ENCODE results near the gene FAHD1.

Gene FAHD1

DNA sequence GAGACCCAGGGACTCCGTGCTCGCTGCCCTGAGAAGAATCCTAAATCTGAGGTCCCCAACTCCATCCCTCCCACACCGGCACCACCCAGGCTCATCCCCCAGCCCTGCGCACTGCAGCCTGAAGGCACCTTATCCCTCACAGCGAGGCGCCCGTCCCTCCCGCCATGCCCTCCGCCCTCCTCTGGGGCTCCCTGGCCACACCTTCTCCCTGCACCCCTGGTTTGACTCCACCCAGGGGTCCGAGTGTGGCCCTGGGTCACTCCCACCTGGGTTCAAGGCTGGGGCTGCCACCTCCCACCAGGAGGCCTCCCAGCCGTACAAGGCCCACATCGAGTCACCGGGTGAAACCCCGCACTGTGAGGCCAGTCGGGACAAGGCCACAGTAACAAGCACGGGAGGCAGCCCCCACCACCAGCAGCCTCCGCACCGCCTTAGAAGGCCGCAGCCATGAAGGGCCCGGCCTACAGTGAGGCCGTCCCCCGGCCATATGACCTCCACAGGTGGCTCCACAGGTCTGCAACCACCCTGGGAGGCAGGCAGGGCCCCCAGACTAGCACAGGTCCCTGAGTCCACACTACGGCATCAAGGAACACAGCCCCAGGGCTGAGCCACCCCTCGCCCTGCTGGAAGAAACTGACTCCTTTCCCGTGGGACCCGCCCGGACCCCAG, 8.7 kb upstream of the FAHD1 start:
- DNase-seq, result no peak

DNA sequence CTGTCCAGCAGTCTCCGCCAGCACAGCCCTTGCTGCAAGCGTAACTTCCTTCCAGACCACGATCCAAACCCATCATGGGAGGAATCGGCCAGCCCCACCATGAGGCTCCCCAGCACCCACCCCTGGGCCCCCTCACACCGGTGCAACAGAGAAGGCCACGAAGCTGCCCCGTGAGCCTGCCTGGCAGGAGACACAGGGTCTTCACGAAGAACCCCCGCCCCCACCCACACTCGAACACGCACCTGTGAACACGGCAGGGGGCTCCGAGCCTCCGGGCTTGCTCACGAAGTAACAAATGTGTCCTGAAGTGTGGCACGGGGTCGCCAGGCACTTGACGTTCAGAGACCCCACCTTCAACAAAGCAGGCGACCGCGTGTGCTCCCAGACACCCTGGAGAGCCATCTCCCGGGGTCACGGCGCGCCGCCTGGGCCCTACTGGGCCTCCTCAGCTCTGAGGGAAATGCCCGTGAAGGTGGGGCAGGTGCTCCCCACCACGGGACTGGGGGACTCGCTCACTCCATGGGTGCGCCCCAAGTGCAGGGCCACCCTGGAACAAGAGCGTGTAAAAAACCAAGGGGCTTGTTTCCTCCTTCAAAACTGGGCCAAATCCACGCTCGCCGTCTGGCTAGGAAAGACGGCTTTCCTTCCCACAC, 8.0 kb upstream of the FAHD1 start:
- DNase-seq, result no peak

DNA sequence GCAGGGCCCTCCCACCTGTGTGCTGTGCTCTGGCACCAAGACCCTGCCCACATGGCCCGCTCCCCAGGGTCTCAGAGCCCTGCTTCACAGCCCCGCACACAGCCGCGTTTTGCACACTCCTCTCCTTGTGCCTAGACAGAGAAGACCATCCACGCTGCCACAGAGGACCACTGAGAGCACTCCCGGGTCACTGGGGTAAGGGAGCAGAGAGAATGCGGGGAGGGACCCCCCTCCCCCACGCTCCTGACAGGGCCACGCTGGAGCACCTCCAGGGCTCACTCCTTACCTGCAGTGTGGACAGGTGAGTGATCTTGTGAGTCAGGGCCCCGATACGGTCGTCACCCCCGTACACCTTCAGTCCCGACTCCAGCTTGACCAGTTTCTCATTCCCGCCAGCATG, 7.4 kb upstream of the FAHD1 start:
- no peak for DNase-seq

DNA sequence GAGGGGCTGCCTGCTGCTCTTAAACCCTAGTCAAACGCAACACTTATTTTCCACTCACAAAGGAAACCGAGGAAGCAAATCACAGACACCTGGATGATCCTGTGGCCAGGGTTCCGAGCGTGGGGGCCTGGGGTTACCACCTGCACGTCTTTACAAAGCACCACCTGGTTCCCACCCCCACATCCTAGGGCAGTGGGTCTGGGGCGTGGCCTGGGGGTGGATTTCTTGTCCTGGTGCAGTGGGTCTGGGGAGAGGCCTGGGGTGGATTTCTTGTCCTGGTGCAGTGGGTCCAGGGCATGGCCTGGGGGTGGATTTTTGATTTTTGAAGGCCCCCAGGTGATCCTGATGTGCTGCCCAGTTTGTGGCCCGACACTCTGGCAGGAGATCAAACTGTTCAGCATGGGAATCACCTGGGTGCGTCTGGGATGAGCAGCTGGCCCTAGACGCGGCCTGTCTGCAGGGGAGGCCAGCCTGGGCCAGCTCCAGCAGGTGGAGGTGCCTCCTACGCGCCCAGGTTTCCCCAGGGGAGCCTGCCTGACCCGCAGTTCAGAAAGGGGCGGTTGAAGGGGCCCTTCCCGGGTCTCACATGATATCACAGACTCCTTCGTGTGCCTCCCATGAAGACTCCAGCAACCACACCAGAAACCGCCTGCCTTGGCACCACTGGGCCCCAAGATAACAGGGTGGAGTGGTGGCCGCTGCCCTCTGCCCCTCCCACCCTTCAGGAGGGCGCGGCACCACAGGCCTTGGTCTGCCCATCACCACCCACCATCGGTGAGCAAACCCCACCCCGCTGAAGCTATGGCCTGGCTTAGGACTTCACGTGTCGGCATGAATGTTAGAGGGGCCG, 6.7 kb upstream of the FAHD1 start:
- no peak for DNase-seq

DNA sequence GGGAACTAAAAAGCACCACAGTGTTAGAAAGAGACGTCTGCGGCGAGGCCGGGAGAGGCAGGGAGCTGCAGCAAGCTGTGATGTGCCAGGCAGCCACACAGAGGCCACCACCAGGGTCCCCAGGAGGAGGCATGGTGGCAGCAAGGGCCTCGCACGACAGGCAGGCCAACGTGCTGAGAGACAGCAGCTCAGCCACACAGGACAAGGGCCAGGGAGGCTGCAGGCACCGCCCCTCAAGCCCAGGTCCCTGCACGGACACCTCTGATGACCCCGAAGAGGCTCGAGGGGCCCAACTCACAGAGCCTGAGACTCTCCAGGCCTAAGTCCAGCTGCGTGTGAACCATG, 6.1 kb upstream of the FAHD1 start:
- DNase-seq, result no peak

DNA sequence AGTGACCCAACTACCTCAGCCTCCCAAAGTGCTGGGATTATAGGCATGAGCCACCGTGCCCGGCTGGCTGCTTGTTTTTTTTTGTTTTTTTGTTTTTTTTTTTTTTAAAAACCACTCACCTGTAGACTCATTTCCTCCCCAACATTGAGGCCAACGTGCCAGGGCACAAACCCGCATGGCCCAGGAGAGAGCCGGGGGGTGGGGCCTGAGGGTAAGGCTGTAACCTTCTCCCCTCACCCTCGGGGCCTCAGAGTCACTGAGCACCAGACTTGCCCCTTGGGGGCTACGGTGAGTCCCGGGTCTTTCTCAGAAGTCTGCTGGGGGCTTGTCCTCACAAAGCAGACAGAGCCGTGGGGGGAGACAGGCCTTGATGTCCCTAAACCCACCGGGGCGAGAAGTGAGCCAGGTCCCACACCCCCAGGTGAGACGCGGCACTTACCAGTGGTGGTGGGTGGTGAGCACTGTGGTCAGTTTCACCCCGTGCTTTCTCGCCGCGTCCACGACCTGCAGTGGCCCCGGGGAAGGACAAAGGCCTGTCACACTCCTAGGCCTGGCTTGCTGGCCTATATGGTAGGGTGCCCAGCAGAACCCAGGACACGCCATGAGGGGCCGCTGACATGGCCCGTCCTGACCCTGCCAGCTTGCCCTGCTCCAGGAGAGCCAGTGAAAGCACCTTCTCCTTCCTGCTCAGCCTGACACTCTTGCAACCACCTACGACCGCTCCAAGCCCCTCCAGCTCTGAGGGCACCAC, 5.0 kb upstream of the FAHD1 start:
- no peak for DNase-seq

DNA sequence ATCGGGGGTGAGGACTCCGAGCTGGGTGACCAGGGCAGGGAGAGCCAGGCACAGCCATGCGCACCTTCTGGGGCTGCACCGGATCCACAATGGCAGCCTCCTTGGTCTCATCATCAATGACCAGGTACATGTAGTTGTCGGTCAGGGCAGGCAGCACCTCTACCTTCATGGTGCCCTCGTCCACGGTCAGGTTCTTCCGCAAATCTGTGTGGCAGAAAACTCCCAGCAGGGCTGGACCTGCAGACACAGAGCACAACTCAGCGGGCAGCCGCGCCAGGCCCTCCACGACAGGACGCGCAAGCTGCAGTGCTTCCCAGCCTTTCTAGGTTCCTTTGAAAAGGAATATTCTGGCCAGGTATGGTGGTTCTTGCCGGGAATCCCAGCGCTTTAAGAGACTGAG, 4.2 kb upstream of the FAHD1 start:
- DNase-seq, result no peak

DNA sequence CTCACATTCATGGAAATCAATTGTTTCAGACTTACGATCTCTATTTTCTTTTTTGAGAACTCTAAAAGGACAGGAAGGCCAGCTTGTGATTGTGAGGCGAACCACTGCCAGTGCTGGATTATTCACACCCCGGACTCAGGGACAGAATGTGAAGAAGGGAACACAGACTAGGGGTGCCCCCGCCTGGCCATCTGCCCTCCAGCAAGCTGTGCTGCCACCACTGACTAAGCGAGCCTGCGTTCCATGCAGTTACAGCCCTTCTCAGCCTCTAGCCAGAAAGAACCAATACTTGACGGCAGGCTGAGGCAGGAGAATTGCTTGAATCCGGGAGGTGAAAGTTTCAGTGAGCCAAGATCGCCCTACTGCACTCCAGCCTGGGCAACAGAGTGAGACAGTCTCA, 3.2 kb upstream of the FAHD1 start:
- no peak for DNase-seq

DNA sequence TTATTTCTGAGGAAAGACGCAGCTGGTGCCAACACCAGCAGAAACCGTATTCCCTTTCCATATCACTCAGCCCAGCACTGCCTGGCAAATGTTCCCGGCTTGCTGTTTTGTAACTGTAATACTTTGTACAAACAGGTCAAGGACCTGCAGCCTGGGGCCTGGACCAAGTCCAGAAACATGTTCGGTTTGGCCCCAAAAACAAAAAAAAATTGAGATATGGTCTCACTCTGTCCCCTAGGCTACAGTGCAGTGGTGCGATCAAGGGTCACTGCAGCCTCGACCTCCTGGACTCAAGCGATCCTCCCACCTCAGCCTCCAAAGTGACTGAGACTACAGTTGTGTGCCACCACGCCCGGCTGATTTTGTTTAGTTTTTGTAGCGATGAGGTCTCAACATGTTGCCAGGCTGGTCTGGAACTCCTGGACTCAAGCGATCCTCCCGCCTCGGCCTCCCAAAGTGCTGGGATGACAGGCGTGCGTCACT, 1.6 kb upstream of the FAHD1 start:
- no peak for DNase-seq

DNA sequence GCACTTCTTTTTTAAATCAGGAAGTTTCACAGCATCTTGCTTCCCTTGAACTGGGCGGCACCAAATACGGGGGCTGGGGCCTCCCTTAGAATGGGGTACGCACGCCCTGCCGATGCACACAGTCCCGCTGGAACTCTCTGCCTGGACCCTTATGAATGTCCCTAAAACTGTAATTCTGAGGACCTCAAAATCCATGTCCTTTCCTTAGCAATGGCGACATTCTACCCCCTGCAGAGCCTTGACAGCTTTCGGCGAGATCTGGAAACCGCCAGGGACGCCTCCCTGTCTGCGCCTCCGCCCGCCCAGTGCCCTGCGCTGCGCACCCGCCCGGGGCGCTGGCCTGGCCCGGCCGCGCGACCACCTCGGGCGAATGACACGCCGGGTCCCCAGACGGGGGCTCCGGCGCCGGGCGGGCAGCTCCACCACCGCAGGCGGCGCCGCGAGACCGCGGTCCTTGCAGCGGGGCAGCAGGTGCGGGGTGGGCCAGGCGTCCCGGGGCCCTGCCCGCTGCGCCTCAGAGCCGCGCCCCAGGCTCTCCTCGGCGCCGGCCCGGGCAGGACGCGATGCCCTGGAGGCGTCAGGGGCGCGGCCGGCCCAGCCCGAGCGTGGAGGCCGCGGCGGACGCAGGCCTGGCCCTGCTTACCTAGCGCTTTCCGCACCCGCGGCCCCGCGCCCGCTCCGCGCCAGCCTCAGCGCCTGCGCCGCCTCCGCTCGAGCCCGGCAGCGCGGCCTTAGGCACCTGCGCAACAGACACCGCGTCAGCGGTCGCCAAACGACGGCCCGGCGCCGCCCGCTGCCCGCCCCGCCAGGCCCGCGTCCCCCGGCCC, 929 bp upstream of the FAHD1 start:
- DNase-seq, result no peak

DNA sequence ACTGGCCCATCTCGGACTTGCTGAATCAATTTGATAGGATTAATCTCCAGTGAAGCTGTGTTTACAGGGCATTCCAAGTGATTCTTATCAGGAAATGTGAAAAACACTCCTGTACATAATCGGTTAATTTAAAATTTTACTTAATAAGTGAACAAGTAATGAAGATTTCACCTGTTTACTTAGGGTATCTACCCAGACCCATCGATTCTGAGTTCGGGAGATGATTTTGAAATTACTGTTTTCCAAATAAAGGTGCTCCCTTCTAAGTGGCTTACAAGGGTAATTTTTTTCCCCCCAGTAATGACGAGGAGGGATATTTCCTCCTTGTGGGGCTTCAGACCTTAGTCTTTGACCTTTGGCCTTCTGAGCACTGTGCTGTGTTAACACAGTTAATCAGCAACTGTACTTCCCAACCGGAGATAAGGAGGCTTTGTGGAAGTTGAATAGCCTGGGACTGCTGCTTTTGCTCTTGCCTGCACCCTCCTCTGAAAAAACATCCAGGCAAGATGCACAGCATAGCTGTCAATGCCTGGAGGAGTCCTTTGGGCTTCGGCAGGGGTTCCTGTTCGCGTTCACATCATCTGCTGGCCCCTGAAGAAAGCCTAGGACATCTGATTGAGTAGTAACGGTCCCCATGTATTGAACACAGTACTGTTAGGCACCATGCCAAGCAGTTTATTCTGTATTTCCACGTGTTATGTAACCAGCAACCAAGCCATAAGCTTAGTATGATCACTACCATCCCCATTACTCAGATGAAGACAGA, 1.8 kb downstream of the FAHD1 start:
- no peak for DNase-seq

DNA sequence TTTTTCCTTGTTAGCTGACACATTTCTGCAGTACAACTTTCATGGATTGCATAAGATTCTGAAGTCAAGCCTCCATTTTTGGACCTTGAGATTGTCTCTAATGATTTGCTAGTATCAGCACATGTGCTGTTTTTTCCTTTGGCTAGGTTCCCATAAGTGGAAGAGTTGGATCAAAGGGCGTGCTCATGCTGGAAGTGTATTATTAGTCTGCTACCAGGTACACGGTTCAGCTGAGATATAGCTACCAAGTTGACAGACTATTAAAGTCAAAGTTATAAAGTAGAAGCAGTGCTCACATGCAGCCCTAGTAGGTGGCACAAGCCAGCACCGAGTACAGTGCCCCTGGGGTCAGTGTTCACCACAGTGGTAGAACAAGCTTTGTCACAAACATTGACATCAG, 3.2 kb downstream of the FAHD1 start:
- no peak for DNase-seq

DNA sequence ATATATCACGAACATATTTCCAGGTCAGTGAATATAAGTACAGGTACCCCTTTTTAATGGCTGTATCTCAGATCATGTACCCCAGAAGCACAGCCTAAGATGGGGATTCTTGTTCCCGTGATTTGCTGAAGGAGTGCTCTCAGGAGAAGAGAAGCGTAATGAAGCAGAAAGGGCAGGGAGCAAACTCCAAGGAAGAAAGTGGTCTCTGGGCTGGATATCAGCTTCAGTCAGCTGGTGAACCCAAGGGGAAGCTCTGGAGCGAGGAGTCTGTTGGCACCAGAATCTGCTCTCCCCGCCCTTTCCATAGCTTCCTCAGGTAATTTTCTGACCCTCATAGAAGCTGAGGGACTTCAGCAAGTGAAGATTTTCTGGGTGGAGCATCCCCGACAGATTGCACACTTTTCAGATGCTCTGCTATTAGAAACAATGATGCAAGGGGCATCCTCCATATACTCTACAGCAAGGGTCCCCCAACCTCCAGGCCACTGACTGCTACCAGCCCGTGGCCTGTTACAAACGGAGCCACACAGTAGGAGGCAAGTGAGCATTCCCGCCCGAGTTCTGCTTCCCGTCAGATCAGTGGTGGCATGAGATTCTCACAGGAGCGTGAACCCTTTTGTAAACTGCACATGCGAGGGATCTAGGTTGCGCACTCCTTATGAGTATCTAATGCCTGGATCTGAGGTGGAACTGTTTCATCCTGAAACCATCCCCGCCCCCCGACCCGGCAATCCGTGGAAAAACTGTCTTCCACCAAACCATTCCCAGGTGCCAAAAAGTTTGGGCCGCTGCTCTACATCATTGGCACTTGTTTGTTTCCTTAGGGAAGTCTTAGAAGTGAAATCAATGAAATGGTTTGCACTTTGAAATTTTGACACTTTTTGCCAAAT, 4.4 kb downstream of the FAHD1 start:
- no peak for DNase-seq

DNA sequence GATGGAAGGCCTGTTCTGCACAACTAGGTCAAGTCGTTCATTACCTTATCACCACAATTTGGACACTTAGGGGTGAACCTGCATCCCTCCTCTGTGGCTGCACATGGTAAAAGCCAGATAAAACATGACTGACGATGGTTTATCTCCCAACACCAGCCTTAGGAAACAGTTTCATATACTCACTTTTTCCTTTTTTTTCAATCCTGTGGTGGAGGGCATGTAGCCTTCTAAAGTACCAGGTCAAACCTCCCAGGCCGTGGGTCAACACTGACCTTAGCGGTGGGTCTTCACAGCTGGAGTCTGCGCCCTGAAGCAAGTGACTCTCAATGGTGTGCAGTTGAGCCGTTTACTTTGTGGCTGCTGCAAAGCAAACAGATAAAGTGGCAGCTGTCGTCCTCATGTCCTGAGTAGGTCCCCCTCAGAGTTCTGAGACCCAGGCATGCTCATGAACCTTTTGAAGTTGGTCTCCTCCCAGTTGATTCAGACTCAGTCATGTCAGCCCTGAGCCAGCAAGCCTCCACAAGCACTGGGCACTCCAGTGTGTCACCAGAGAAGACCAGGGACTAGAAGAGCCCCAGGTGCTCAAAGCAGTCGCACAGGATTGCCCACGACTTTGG, 5.9 kb downstream of the FAHD1 start:
- DNase-seq, result no peak

DNA sequence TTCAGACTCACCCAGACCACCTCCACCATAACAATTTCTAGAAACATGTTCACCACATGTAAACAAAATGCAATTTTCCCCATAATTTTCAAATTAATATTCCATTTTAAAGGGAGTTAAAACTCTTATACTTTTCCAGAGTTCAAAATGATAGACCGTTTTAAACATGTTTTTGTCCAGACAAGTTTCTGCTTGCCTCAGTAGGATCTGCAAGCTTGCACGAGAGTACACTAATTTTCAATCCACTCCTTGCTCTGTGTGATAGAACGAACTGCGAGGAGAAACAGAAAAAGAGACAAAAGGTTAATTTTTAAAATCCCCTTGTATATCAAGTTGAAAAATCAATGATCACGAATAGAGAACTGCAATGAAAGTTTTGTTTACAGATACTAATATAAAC, 7.1 kb downstream of the FAHD1 start:
- no peak for DNase-seq

DNA sequence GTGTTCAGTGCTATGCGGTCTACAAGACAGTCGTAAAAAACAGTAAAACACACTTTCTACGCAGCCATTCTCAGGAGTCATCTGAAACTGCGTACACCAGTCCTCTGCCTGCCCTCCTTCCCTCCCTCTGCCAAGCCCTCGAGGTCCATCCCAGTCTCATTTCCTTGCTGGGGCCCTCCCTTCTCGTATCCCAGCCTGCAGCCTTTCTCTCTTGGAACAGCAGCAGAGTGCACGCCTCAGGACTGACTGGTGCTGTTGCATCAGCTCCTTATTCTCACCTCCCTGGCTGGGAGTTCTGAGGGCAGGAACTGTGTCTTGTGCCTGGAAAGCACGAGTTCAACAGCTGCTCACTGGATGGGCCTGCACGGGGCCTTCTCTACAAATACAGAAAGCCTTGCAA, 12.5 kb downstream of the FAHD1 start:
- no peak for DNase-seq

DNA sequence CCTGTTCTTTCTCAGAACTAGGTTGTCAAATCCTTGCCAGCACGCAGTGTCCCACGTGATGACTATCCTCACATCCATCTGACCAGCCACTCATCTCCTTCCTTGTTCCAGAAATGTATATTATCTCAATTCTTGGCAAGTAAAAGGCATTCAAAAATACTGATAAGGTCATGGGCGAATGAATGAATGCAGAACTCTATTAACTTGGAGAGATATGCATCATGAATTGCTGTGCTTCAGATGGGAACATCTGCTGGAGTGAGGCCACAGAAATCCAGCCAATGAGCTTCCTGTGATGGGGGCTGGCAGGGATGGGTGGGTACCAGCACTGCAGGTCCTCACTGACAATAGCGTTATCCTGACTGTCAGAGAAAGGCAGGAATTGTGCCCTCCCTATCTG, 19.0 kb downstream of the FAHD1 start:
- DNase-seq, result no peak

DNA sequence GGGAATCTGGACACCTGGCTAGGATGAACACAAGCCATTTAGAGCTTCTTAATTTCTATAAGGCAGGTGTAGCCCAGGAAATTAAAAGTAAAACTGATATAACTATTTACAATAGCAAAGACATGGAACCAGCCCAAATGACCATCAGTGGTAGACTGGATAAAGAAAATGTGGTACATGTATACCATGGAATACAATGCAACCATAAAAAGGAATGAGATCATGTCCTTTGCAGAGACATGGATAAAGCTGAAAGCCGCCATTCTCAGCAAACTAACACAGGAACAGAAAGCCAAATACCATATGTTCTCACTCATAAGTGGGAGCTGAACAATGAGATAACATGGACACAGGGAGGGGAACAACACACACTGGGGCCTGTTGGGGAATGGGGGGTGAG, 19.4 kb downstream of the FAHD1 start:
- no peak for DNase-seq

DNA sequence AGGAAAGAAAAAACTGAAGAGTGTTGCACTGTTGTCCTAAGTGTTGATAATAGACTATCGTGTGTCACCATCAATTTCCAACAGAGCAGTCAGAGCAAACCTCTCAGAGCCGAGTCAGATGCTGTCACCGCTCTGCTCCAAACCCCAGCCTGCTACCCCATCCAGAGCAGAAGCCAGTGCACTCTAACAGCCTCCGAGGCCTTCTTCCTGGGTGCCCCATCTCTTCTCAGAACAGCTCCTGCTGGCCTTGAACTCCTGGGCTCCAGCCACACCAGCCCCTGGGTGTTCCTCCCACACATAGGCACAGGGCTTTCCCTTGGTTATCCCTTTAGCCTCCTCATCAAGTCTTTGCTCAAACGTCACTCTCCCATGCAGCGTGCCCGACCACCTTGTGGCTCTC, 24.0 kb downstream of the FAHD1 start:
- no peak for DNase-seq

DNA sequence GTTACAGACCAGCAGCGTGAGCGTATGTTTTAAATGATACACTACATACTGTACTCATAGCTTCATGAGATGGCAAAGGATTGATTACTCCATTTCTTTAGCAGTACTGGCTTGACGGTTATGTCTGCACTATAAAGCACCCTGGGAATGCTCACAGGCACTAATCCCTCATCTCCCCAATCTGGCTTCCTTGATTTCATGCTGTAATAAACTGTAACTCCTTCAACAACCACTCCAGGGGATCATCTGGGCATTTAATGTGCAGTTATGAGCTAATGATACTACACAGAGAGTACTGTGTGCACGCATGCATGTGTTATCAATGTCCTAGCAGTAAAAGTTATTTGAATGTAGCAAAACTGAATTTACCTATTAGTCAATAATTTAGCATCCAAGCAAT, 24.8 kb downstream of the FAHD1 start:
- DNase-seq, result no peak

Measured in NCI-H446 treated with DMSO at 0.1 percent for 48 hours (cell line).